ENCODE results near the gene APOL5.

Gene APOL5

DNA sequence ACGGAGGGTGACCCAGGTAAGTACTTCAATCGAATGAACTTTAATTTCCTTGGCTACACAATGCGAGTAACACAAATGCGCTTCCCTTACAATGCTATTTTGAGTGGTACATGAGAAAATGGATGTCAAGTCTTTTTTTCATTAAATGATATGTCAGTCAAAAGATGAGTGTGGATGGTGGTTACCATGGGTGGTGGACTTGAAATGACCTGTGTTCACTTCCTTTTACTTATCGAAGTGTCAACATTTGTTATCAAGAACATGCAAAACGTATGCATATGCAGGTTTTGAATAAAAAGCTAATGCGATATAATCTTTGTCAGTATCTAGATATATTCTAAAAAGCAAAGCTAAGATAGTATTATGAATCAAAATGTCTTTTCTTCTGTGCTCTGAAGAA lies 8.8 kb upstream of the APOL5 start:
- Histone ChIP-seq H3K36me3 (ENCODE audit: insufficient read depth, insufficient read length, low read length) (no peaks in the 10 kb centered on the region), H3K9me3 (ENCODE audit: insufficient read depth, low read length) (no peaks in the 10 kb centered on the region), H3K4me1 (ENCODE audit: insufficient read depth, insufficient read length) (no peaks in the 10 kb centered on the region), H3K4me3 (ENCODE audit: insufficient read length, low read depth) (no peak overlapping the region), H3K27me3 (ENCODE audit: insufficient read depth, insufficient read length) (no peaks in the 10 kb centered on the region), H3K9ac (ENCODE audit: insufficient read length, low read depth) (no peak overlapping the region)
- no peak for TF ChIP-seq ZNF274 (IDR thresholded peaks at IDR 0.05; ENCODE audit: low read depth, low read length)
- TF ChIP-seq YY1 (IDR thresholded peaks at IDR 0.05; ENCODE audit: insufficient read depth, insufficient read length), result no peak
- no peak for TF ChIP-seq SUZ12 (IDR thresholded peaks at IDR 0.05; ENCODE audit: extremely low read depth, insufficient read depth, insufficient read length)
- no peak for DNase-seq (ENCODE audit: low read depth, low spot score)

DNA sequence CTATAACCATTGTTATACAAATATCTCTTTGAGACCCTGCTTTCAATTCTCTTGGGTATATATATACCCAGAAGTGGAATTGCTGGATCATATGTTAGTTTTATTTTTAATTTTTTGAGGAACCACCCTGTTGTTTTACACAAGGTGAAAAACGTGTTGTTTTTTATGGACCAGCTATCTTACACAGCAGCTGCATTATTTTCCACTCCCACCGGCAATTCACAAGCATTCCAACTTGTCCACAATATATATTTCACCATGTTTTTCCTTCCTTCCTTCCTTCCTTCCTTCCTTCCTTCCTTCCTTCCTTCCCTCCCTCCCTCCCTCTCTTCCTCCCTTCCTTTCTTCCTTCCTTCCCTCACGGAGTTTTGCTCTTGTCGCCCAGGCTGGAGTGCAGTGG lies 6.3 kb upstream of the APOL5 start:
- no peak for DNase-seq (ENCODE audit: low read depth, low spot score)
- H3K9me3 ChIP-seq (ENCODE audit: insufficient read depth, low read length), result no peaks in the 10 kb centered on the region
- H3K27me3 ChIP-seq (ENCODE audit: insufficient read depth, insufficient read length), result no peaks in the 10 kb centered on the region
- H3K4me1 ChIP-seq (ENCODE audit: insufficient read depth, insufficient read length), result no peaks in the 10 kb centered on the region
- no peak overlapping the region for H3K4me3 ChIP-seq (ENCODE audit: insufficient read length, low read depth)
- TF ChIP-seq ZNF274 (IDR thresholded peaks at IDR 0.05; ENCODE audit: low read depth, low read length), result no peak
- no peak for TF ChIP-seq YY1 (IDR thresholded peaks at IDR 0.05; ENCODE audit: insufficient read depth, insufficient read length)
- no peak for TF ChIP-seq SUZ12 (IDR thresholded peaks at IDR 0.05; ENCODE audit: extremely low read depth, insufficient read depth, insufficient read length)
- H3K36me3 ChIP-seq (ENCODE audit: insufficient read depth, insufficient read length, low read length), result no peaks in the 10 kb centered on the region
- H3K9ac ChIP-seq (ENCODE audit: insufficient read length, low read depth), result no peak overlapping the region

DNA sequence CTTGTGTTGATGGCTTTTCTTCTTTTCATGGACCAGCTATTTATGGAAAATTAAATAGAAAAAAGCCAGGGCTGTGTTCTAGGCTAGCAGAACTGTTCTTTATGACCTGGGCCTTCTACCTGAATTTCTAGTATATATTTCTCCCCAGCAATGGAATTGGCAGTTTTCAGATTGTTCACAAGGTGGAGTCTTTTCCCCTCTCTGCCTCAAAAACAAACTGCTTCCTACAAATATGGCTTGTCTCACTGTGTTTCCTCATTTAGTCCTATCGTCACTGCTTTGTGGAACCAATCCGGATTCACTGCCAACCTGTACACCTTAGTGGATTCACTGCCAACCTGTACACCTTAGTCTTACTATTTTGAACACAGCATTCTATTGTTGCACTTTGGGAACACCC lies 5.0 kb upstream of the APOL5 start:
- TF ChIP-seq SUZ12 (IDR thresholded peaks at IDR 0.05; ENCODE audit: extremely low read depth, insufficient read depth, insufficient read length), result no peak
- no peak for TF ChIP-seq YY1 (IDR thresholded peaks at IDR 0.05; ENCODE audit: insufficient read depth, insufficient read length)
- no peak for TF ChIP-seq ZNF274 (IDR thresholded peaks at IDR 0.05; ENCODE audit: low read depth, low read length)
- no peaks in the 10 kb centered on the region for H3K4me1 ChIP-seq (ENCODE audit: insufficient read depth, insufficient read length)
- no peaks in the 10 kb centered on the region for H3K36me3 ChIP-seq (ENCODE audit: insufficient read depth, insufficient read length, low read length)
- H3K9me3 ChIP-seq (ENCODE audit: insufficient read depth, low read length), result no peaks in the 10 kb centered on the region
- H3K9ac ChIP-seq (ENCODE audit: insufficient read length, low read depth), result no peak overlapping the region
- no peak for DNase-seq (ENCODE audit: low read depth, low spot score)
- no peak overlapping the region for H3K4me3 ChIP-seq (ENCODE audit: insufficient read length, low read depth)
- no peaks in the 10 kb centered on the region for H3K27me3 ChIP-seq (ENCODE audit: insufficient read depth, insufficient read length)

DNA sequence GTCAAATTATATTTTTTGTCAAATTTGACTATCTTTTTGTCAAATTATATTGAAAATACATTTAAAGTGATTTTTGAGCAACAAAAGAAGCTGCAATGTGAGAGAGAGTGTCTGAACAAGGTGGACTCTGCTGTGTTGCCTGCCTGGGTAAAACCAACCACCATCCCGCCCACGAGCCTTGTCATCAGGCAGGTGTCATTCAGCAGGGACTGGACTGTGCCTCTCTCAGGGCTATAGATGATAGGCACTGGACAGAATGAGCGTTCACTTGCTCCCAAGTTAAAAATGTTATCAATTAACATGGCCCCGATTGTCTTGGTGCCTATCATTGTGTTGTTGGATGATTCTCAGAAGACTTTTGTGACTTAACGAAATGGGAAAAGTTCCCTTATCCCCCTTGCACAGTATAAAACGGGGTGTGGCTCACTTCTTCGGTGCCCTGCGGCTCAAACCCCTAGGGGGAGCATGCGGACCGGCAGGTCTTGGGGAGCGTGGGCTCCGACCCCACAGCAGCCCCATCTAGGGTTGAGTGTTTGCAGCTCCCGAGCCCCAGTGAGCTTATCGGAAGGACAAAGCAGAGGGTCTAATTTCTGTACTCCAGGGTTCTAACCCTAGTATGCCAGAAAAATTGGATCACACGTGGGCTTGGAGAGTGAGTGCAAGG lies 1.7 kb downstream of the APOL5 start:
- Histone ChIP-seq H3K9me3 (ENCODE audit: insufficient read depth, low read length) (no peaks in the 10 kb centered on the region), H3K27me3 (ENCODE audit: insufficient read depth, insufficient read length) (no peaks in the 10 kb centered on the region), H3K4me3 (ENCODE audit: insufficient read length, low read depth) (no peak overlapping the region), H3K36me3 (ENCODE audit: insufficient read depth, insufficient read length, low read length) (no peaks in the 10 kb centered on the region), H3K4me1 (ENCODE audit: insufficient read depth, insufficient read length) (no peaks in the 10 kb centered on the region), H3K9ac (ENCODE audit: insufficient read length, low read depth) (no peak overlapping the region)
- TF ChIP-seq YY1 (IDR thresholded peaks at IDR 0.05; ENCODE audit: insufficient read depth, insufficient read length) (no peak), SUZ12 (IDR thresholded peaks at IDR 0.05; ENCODE audit: extremely low read depth, insufficient read depth, insufficient read length) (no peak), ZNF274 (IDR thresholded peaks at IDR 0.05; ENCODE audit: low read depth, low read length) (no peak)
- no peak for DNase-seq (ENCODE audit: low read depth, low spot score)

DNA sequence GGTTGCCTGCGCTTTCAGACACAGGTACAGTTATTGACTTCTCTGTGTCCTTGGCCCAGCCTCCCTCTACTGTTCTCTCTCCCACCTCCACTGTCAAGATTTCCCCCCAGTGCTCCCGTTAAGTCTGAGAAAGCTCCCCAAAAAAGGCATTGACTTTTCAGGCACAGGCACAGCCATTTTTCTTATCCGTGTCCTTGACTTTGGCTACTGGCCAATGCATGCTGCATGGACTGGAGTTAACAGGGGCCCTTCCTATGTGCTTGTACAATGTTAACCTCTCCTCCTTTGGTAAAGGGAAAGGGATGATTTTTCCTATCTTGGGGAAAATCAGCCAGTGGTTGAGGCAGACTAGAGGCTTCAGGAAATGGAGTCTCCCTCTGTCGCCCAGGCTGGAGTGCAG lies 4.3 kb downstream of the APOL5 start:
- TF ChIP-seq YY1 (IDR thresholded peaks at IDR 0.05; ENCODE audit: insufficient read depth, insufficient read length) (no peak), ZNF274 (IDR thresholded peaks at IDR 0.05; ENCODE audit: low read depth, low read length) (no peak), SUZ12 (IDR thresholded peaks at IDR 0.05; ENCODE audit: extremely low read depth, insufficient read depth, insufficient read length) (no peak)
- no peaks in the 10 kb centered on the region for H3K9me3 ChIP-seq (ENCODE audit: insufficient read depth, low read length)
- H3K36me3 ChIP-seq (ENCODE audit: insufficient read depth, insufficient read length, low read length), result no peaks in the 10 kb centered on the region
- H3K4me3 ChIP-seq (ENCODE audit: insufficient read length, low read depth), result no peak overlapping the region
- no peak overlapping the region for H3K9ac ChIP-seq (ENCODE audit: insufficient read length, low read depth)
- no peaks in the 10 kb centered on the region for H3K27me3 ChIP-seq (ENCODE audit: insufficient read depth, insufficient read length)
- DNase-seq (ENCODE audit: low read depth, low spot score), result no peak
- no peaks in the 10 kb centered on the region for H3K4me1 ChIP-seq (ENCODE audit: insufficient read depth, insufficient read length)

DNA sequence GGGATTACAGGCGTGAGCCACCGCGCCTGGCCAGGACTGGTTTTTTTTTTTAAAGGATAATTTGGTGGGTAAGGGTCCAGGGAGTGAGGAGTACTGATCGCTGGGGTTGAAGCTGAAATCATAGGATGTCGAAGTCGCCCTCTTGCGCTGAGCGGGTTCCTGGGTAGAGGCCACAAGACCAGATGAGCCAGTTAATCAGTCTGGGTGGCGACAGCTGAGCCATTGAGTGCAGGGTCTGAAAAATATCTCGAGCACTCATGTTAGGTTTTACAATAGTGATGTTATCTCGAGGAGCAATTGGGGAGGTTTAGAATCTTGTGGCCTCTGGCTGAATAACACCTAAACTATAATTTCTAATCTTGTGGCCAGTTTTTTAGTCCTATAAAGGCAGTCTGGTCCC lies 7.8 kb downstream of the APOL5 start:
- H3K27me3 ChIP-seq (ENCODE audit: insufficient read depth, insufficient read length), result no peaks in the 10 kb centered on the region
- no peaks in the 10 kb centered on the region for H3K36me3 ChIP-seq (ENCODE audit: insufficient read depth, insufficient read length, low read length)
- DNase-seq (ENCODE audit: low read depth, low spot score), result no peak
- no peaks in the 10 kb centered on the region for H3K9me3 ChIP-seq (ENCODE audit: insufficient read depth, low read length)
- no peaks in the 10 kb centered on the region for H3K4me1 ChIP-seq (ENCODE audit: insufficient read depth, insufficient read length)
- H3K4me3 ChIP-seq (ENCODE audit: insufficient read length, low read depth), result no peak overlapping the region
- TF ChIP-seq ZNF274 (IDR thresholded peaks at IDR 0.05; ENCODE audit: low read depth, low read length) (no peak), YY1 (IDR thresholded peaks at IDR 0.05; ENCODE audit: insufficient read depth, insufficient read length) (no peak), SUZ12 (IDR thresholded peaks at IDR 0.05; ENCODE audit: extremely low read depth, insufficient read depth, insufficient read length) (no peak)
- no peak overlapping the region for H3K9ac ChIP-seq (ENCODE audit: insufficient read length, low read depth)

DNA sequence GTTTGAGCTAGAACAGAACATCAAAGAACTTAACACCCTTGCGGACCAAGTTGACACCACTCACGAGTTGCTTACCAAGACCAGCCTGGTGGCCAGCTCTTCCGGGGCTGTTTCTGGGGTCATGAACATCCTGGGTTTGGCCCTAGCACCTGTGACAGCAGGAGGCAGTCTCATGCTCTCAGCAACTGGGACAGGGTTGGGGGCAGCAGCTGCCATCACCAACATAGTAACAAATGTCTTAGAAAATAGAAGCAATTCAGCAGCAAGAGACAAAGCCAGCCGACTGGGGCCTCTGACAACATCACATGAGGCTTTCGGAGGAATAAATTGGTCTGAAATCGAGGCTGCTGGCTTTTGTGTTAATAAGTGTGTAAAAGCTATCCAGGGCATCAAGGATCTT lies 8.7 kb downstream of the APOL5 start:
- TF ChIP-seq ZNF274 (IDR thresholded peaks at IDR 0.05; ENCODE audit: low read depth, low read length), result no peak
- H3K4me1 ChIP-seq (ENCODE audit: insufficient read depth, insufficient read length), result no peaks in the 10 kb centered on the region
- DNase-seq (ENCODE audit: low read depth, low spot score), result no peak

More for the DNA sequence above, 8.7 kb downstream of the APOL5 start:
- no peaks in the 10 kb centered on the region for H3K9me3 ChIP-seq (ENCODE audit: insufficient read depth, low read length)
- H3K9ac ChIP-seq (ENCODE audit: insufficient read length, low read depth), result no peak overlapping the region
- H3K36me3 ChIP-seq (ENCODE audit: insufficient read depth, insufficient read length, low read length), result no peaks in the 10 kb centered on the region
- no peaks in the 10 kb centered on the region for H3K27me3 ChIP-seq (ENCODE audit: insufficient read depth, insufficient read length)
- no peak overlapping the region for H3K4me3 ChIP-seq (ENCODE audit: insufficient read length, low read depth)

All from NT2/D1 (cell line).